ENCODE results near the gene DIS3L2.

- TF ChIP-seq, protein P1, sequence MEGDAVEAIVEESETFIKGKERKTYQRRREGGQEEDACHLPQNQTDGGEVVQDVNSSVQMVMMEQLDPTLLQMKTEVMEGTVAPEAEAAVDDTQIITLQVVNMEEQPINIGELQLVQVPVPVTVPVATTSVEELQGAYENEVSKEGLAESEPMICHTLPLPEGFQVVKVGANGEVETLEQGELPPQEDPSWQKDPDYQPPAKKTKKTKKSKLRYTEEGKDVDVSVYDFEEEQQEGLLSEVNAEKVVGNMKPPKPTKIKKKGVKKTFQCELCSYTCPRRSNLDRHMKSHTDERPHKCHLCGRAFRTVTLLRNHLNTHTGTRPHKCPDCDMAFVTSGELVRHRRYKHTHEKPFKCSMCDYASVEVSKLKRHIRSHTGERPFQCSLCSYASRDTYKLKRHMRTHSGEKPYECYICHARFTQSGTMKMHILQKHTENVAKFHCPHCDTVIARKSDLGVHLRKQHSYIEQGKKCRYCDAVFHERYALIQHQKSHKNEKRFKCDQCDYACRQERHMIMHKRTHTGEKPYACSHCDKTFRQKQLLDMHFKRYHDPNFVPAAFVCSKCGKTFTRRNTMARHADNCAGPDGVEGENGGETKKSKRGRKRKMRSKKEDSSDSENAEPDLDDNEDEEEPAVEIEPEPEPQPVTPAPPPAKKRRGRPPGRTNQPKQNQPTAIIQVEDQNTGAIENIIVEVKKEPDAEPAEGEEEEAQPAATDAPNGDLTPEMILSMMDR (IDR thresholded peaks at IDR 0.05), result no peak
- TF ChIP-seq ZFX (IDR thresholded peaks at IDR 0.05; ENCODE audit: borderline replicate concordance), result no peak
These were observed 152.3 kb downstream of the DIS3L2 start for GRCh38 chr2:232113821-232114220.
